Ureter (tissue), 1 donor: ENCODE measurements around the gene PARP16. TPM values are rescaled to one million over a fixed set of nuclear protein-coding genes. Genes with fewer than 3 reads are reported as not detected.

Source experiments
- total RNA-seq: library from RNA; stranded (reverse); gene quantifications from one replicate; pipeline ENCODE4 v1.2.4, GENCODE V29; 2023
- donor health status: DM: yes; HTN: yes; CAD: no.

The PARP16 gene
- total RNA-seq, 1 donor from 2014 or later = 14.8 TPM

Other genes starting within 250 kb of the PARP16 start
- not detected for gene SLC51B, start 241.5 kb downstream of the PARP16 start, total RNA-seq
- 32.8 TPM for gene RASL12, start 218.9 kb downstream of the PARP16 start, total RNA-seq
- gene KBTBD13, start 210.1 kb downstream of the PARP16 start, total RNA-seq = 0.18 TPM
- 9.4 TPM for gene UBAP1L, start 171.7 kb downstream of the PARP16 start, total RNA-seq
- 25.9 TPM for gene PDCD7, start 153.1 kb downstream of the PARP16 start, total RNA-seq
- 52.6 TPM for gene CLPX, start 101.5 kb downstream of the PARP16 start, total RNA-seq
- gene CILP, start 75.4 kb downstream of the PARP16 start, total RNA-seq = 5.4 TPM
- not detected for gene RNU5A-1, start 9.2 kb upstream of the PARP16 start, total RNA-seq
- not detected for gene RNU5B-1, start 17.8 kb upstream of the PARP16 start, total RNA-seq
- 1.6 TPM for gene IGDCC3, start 91.1 kb upstream of the PARP16 start, total RNA-seq
- gene IGDCC4, start 136.1 kb upstream of the PARP16 start, total RNA-seq = 2.1 TPM
- 52.5 TPM for gene DPP8, start 230.8 kb upstream of the PARP16 start, total RNA-seq
- gene HACD3, start 243.6 kb upstream of the PARP16 start, total RNA-seq = 107 TPM